Activated T-helper 17 cell treated with anti-CD3 and anti-CD28 coated beads, Interleukin-2, amount 50 U/mL, for 72 hours (primary cell): ENCODE measurements around the gene INPP5K. TPM values are rescaled to one million over a fixed set of nuclear protein-coding genes. Genes with fewer than 3 reads are reported as not detected.

Experiments
- ATAC-seq: fragments of 150-1000 bp; cut with Tn5 transposase; replicated peaks from 2 replicates; pipeline ENCODE4 v1.10.0; 2021; ENCODE audit warnings: mild to moderate bottlenecking, moderate library complexity
- H3K27ac Mint-ChIP-seq: one replicate; pipeline ENCODE4 v1.8.0; 2022; ENCODE audit warnings: mixed read lengths
- H3K27me3 Mint-ChIP-seq: one replicate; pipeline ENCODE4 v1.8.0; 2022; ENCODE audit warnings: mixed read lengths
- H3K36me3 Mint-ChIP-seq: one replicate; pipeline ENCODE4 v1.8.0; 2022; ENCODE audit warnings: low read depth, mild to moderate bottlenecking, mixed read lengths
- H3K4me1 Mint-ChIP-seq: one replicate; pipeline ENCODE4 v1.8.0; 2022; ENCODE audit warnings: mixed read lengths
- H3K4me3 Mint-ChIP-seq: one replicate; pipeline ENCODE4 v1.8.0; 2022; ENCODE audit warnings: mild to moderate bottlenecking, mixed read lengths
- H3K9me3 Mint-ChIP-seq: one replicate; pipeline ENCODE4 v1.8.0; 2022; ENCODE audit warnings: mixed read lengths
- total RNA-seq, 2 donors: library from RNA; stranded (reverse); gene quantifications; one replicate each; pipeline ENCODE4 v1.2.3, GENCODE V29; 2022

INPP5K gene
- total RNA-seq, 2 donors from 2014 or later = 29.9 to 30.4 TPM

DNA sequence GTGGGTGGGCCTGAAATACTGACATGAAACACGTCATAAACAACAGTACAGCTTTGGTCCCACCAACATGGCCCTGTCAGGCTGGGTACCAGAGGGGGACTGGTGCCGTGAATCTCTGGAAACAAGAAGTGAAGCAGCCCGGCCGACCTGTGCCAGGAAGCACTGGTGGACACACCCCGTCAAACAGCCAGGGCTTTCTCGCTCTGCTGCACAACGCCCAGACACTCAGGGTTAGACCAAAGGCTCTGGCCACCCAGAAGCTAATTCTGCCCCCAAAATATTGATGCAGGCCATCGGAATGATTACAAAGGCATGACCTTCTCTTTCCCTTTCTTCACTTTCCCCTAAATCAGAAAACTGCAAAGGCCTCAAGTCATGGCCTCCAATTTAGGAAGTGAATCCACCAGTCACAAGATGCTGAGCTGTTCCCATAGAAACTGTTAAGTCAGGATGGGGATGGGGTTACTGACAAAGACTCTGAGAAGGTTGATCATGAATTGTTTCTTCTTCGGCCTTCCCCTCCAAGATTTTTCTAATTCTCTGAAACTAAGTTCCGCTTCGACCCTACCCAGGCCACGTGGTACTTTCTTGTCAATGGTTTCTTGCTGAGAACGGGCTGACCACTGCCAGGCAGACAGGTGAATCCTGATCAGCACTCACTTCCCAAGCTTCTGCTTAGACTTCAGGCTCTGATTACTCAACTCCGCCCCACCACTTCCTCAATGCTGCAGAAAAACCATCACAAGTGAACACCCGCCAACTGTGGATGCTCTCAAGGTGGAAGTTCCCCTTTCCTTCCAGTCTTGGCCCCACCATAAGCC lies 39.4 kb upstream of the INPP5K start:
- H3K36me3 Mint-ChIP-seq = peaks cover 48% of the 10 kb centered on the region
- peaks cover 13% of the 10 kb centered on the region for H3K4me1 Mint-ChIP-seq
- H3K4me3 Mint-ChIP-seq = no peak overlapping the region
- H3K27me3 Mint-ChIP-seq = no peaks in the 10 kb centered on the region
- H3K27ac Mint-ChIP-seq = peak overlapping the region; percentile 76
- ATAC-seq = no peak
- no peaks in the 10 kb centered on the region for H3K9me3 Mint-ChIP-seq

DNA sequence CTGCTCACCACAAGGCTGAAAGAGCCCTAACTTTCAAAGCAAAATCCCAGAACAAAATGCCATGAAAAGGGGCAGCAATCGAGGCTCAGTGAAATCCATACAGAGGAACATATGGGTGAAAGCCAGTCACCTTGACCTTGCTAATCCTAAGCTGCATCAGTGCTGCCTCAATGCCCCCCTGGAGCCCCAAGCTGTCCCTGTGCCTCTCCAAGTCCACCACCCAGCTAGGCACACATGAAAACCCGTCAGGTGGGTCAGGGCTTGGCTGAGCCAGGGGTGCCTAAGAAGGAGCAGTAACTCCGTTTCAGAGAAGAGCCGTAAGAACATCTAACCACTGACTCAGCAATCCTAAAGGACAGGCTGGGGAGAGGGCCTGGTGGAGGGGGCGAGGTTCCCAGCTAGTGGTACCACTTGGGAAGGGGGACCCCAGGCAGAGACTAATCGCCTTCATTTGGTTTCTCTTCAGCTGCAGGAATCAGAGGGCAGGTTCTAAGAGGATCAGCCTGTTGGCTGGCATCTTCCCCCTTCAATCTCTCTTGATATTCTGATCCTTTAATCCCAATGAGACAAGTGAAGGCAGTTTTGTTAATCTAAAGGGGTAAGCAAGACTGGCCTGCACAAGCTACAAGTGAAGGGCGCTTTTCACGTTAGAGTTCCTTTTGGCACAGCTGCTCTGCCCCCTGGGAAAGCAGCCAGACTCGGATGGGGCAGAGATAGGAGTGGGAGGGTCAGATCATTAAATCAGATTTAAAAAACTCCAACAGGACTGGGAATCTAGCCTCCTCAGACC lies 38.5 kb upstream of the INPP5K start:
- no peak overlapping the region for H3K27ac Mint-ChIP-seq
- no peaks in the 10 kb centered on the region for H3K9me3 Mint-ChIP-seq
- no peaks in the 10 kb centered on the region for H3K27me3 Mint-ChIP-seq
- ATAC-seq = no peak
- peaks cover 15% of the 10 kb centered on the region for H3K4me1 Mint-ChIP-seq
- H3K4me3 Mint-ChIP-seq = no peak overlapping the region
- H3K36me3 Mint-ChIP-seq = peaks cover 57% of the 10 kb centered on the region

DNA sequence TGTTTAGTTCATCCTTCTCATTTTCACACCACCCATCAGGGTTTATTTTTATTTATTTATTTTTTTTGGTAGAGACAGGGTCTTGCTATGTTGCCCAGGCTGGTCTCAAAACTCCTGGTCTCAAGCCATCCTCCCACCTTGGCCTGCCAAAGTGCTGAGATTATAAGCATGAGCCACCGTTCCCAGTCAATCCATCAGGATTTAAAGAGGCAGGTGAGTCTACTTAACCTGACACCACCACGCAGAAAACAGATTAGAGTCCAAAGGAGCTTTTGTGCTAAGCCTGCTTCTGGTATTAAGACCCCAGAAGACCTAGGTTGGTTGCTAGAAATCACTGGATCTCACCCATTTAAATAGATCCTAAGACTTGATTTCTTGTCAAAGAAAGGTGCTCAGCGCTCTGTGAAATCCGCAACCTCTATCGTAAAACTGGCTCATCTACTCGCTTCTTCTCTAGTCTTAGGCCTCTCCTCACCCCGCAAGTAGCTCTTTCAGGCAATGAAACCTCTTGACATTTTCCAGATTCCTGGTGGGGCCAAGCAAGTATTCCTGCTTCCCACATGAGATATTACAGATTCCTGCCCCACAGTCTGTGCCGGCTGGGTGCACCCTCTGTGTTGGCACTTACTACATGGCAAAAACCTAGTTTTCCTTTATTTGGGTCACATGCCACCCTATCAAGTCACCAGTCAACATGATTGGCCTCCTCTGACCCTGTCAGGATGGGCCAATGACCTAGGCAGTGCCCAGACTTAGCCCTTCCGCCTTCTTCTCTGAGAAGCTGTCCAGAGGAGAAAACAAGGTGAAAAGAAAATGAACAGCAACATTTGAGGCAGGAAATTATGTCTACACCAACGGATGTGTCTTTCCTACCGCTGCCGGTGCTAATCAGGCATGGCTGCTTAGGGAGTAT lies 37.2 kb upstream of the INPP5K start:
- Mint-ChIP-seq H3K27ac (no peak overlapping the region), H3K9me3 (no peaks in the 10 kb centered on the region), H3K27me3 (no peaks in the 10 kb centered on the region), H3K4me3 (no peak overlapping the region), H3K36me3 (peaks cover 70% of the 10 kb centered on the region), H3K4me1 (peaks cover 9% of the 10 kb centered on the region)
- ATAC-seq = no peak

DNA sequence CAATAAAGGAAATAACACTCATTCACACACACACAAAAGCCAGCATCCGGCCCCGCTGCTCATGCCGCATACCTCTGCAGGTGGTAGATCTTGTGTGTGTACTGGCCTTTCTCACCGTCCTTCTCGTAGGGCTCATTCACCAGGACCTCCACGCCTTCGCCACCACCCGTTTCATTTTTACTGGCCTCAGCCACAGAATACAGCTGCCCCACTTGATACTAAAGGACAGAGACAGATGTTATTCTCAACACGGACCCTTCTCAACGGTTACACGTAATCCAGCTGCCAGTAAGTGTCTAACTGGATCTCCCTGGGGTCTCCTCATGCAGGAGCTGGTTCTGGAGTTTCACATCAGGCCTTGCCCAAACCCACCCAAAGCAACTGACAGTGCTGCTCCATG lies 36.5 kb upstream of the INPP5K start:
- Mint-ChIP-seq H3K36me3 (peaks cover 77% of the 10 kb centered on the region), H3K27me3 (no peaks in the 10 kb centered on the region), H3K4me3 (no peak overlapping the region), H3K9me3 (no peaks in the 10 kb centered on the region), H3K4me1 (peaks cover 9% of the 10 kb centered on the region), H3K27ac (no peak overlapping the region)
- no peak for ATAC-seq

DNA sequence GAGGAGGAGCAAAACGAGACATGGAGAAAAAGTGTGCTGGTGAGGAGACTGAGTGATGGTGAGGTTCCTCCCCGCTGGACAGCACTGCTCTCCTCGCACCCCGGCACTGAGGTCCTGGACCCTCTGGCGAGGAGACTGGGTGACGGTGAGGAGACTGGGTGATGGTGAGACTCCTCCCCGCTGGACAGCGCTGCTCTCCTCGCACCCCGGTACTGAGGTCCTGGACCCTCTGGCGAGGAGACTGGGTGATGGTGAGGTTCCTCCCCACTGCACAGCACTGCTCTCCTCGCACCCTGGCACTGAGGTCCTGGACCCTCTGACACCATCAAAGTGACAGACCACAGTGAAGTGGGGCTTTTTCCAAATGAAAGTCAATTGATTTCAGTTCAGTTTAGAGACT lies 35.3 kb upstream of the INPP5K start:
- no peak for ATAC-seq
- no peaks in the 10 kb centered on the region for H3K9me3 Mint-ChIP-seq
- H3K4me3 Mint-ChIP-seq = no peak overlapping the region
- peak overlapping the region; percentile 35 for H3K27ac Mint-ChIP-seq
- peaks cover 77% of the 10 kb centered on the region for H3K36me3 Mint-ChIP-seq
- no peaks in the 10 kb centered on the region for H3K27me3 Mint-ChIP-seq
- peaks cover 9% of the 10 kb centered on the region for H3K4me1 Mint-ChIP-seq

DNA sequence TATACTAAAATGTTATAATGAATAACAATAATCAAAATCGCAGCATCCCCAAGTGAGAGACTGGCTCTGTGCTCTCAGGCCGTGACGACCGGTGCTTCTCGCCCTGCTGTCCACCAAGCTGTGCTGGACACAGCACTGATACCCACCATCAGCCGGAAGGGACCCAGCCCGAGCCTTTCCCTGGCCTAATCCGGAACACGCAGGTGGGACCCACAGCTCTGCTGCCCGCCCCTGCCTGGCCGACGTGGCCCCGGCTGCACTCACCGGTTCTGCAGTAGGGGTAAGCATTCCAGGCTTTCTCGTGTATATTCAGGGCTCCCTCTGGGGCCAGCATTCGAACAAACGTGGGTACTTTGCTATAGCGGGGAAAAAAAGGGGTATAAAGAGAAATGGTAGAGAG lies 31.6 kb upstream of the INPP5K start:
- no peak for ATAC-seq
- H3K27ac Mint-ChIP-seq = no peak overlapping the region
- no peaks in the 10 kb centered on the region for H3K27me3 Mint-ChIP-seq
- peaks cover 94% of the 10 kb centered on the region for H3K36me3 Mint-ChIP-seq
- H3K4me1 Mint-ChIP-seq = peaks cover 4% of the 10 kb centered on the region
- no peaks in the 10 kb centered on the region for H3K9me3 Mint-ChIP-seq
- no peak overlapping the region for H3K4me3 Mint-ChIP-seq

DNA sequence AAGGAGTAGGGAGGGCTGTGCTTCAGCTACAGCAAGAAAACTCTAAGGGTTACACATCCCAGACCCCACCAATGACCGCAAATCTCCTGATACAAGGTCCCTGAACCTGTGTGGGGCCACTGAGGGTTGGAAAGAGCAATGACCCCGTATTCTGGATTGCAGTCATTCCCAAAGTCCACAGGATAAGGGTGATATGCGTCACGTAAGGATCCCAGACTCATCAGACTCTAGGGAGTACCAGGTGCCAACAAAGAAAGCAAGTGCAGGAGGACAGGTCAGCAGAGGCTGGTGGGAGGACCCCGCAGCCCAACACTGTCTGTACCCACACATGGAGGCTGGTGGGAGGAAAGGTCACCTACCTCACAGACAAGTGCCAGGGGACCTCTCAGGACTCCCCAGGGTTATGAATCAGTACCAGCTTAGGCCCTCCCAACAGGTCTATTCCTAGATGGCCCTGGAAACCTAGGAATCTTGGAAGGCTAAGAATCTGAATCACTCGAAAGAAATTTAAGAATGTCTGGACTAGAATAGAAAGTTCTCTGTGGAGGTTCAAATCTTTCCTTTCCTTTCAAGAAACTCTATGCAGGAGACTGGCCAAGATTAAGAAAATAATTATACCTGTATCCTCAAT lies 30.0 kb upstream of the INPP5K start:
- H3K27ac Mint-ChIP-seq = no peak overlapping the region
- no peak for ATAC-seq
- no peaks in the 10 kb centered on the region for H3K9me3 Mint-ChIP-seq
- H3K27me3 Mint-ChIP-seq = no peaks in the 10 kb centered on the region
- peaks cover 94% of the 10 kb centered on the region for H3K36me3 Mint-ChIP-seq
- no peak overlapping the region for H3K4me3 Mint-ChIP-seq
- H3K4me1 Mint-ChIP-seq = peaks cover 4% of the 10 kb centered on the region

DNA sequence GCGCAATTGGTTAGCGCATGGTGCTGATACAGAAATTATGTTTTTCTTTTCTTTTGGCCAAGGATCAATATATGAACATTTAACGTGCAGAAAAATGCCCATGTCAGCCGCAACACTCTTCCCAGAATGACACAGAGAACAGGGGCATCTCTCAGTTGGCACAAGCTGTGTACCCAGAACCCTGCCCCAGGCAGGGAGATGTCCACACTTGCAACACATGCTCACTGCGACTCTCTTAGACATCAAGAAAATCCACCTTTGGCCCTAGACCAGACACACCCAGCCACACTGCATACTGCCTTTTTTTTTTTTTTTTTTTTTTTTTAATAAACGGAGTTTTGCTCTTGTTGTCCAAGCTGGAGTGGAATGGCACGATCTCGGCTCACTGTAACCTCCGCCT lies 29.2 kb upstream of the INPP5K start:
- no peak for ATAC-seq
- Mint-ChIP-seq H3K9me3 (no peaks in the 10 kb centered on the region), H3K27ac (no peak overlapping the region), H3K4me1 (peaks cover under 1% of the 10 kb centered on the region), H3K27me3 (no peaks in the 10 kb centered on the region), H3K4me3 (no peak overlapping the region), H3K36me3 (peaks cover 94% of the 10 kb centered on the region)

DNA sequence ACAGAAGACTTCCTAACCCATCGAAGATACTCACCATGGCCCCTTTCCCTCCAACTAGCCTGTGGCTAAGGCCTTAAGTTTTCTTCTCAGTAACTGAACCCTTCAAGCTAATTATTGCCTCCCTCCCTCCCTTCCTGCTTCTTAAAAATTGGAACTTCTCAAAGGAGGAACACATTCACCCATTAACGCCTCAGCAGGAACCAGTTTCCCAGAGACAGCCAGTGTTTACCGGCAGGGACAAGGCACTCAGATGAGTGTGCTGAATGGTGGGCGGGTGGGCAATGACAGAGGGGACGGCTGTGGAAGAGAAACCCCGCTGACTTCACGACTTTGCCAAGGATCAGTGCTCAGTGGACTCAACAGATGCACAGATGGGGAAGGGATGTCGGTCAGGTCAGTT lies 25.9 kb upstream of the INPP5K start:
- H3K36me3 Mint-ChIP-seq = peaks cover 97% of the 10 kb centered on the region
- H3K4me1 Mint-ChIP-seq = no peaks in the 10 kb centered on the region
- no peak for ATAC-seq
- H3K27ac Mint-ChIP-seq = no peak overlapping the region
- no peak overlapping the region for H3K4me3 Mint-ChIP-seq
- H3K9me3 Mint-ChIP-seq = no peaks in the 10 kb centered on the region
- H3K27me3 Mint-ChIP-seq = no peaks in the 10 kb centered on the region

DNA sequence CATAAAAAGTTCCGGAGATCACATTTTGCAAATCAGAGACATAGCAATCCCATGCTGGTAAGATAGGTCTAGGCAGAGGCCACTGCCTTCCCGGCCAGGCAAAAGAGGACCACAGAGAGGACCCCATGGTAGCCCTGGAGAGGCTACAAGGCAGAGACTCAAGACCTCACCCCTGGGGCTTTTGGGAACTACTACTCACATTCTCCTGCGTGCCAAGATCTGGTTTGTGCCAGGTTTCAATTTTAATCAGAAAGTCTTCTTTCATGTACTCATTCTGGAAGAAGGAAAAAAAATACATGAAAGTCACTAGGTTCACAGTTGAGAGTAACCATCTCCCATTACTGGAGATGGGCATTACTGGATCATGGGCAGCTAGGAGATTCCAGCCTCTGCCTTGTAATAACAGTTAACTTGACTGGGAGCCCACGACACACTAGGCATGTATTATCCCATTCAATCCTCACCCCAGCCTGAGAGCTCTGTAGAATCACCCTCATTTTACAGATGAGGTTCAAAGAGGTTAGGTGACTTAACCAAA lies 25.0 kb upstream of the INPP5K start:
- no peak overlapping the region for H3K4me3 Mint-ChIP-seq
- no peaks in the 10 kb centered on the region for H3K27me3 Mint-ChIP-seq
- H3K36me3 Mint-ChIP-seq = peaks cover 97% of the 10 kb centered on the region
- peak; percentile 89 for ATAC-seq
- peak overlapping the region; percentile 80 for H3K27ac Mint-ChIP-seq
- no peaks in the 10 kb centered on the region for H3K9me3 Mint-ChIP-seq
- no peaks in the 10 kb centered on the region for H3K4me1 Mint-ChIP-seq

DNA sequence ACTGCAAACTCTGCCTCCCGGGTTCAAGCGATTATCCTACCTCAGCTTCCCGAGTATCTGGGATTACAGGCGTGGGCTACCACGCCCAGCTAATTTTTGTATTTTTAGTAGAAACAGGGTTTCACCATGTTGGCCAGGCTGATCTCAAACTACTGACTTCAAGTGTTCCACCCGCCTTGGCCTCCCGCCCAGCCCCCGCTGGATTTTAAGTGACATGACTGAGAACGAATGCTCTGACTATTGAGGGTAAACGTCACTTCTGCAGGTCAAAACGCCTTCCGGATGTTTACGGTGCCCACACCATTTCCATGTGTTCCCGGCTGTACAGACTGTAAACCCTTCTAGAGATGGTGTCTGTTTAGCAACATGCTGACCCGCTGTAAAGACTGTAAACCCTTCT lies 23.4 kb upstream of the INPP5K start:
- Mint-ChIP-seq H3K4me3 (no peak overlapping the region), H3K27me3 (no peaks in the 10 kb centered on the region), H3K4me1 (no peaks in the 10 kb centered on the region), H3K9me3 (no peaks in the 10 kb centered on the region), H3K27ac (no peak overlapping the region), H3K36me3 (peaks cover 96% of the 10 kb centered on the region)
- no peak for ATAC-seq

DNA sequence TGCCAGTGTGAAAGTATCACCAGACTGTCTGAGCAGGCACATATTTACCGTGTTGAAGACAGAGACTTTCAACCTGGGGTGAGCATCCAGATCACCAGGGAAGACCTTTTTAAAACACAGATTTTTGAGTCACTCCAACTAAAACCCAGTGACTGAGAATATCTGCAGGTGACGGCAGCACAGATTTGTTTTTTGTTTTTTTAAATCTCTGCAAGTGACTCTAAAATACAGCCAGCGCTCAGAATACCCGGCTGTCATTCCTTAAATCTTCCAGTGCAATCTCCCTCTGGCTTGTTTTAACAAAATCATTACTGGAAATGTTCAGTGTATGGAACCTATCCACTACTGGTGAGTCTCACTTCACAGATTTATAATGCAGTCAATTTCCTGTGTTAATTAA lies 19.3 kb upstream of the INPP5K start:
- Mint-ChIP-seq H3K36me3 (peaks cover 98% of the 10 kb centered on the region), H3K4me3 (no peak overlapping the region), H3K27ac (peak overlapping the region; percentile 47), H3K4me1 (no peaks in the 10 kb centered on the region), H3K9me3 (no peaks in the 10 kb centered on the region), H3K27me3 (no peaks in the 10 kb centered on the region)
- no peak for ATAC-seq

DNA sequence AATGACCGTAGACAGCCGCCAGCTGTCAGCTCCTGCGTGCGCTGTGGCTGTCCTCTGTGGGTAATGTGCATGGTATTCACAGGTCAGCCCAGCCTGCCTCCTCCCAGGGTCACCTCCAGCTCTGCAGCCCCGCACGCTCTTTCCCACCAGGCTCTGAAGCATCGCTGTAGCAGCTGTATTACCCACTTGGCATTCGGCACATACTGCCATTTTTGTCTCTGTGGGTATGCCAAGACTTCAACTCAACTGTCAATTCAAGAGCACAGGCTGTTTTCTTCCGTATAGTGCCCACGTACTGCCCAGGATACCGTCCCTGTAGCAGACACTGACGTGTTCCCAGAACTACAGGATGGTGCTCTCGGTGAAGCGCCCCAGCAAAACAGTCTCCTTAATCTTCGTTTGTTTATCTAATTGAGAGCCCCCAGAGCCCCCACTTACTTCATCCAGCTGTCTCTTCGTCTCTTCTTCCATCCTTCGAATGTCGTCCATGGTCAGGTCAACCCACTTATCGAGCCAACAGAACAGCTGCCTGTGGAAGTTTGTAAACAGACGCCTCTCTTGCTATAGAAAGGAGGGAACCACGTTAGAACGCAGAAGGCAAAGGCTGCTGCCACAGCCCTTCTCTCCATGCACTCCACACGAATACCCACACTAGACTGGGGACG lies 17.4 kb upstream of the INPP5K start:
- Mint-ChIP-seq H3K36me3 (peaks cover 87% of the 10 kb centered on the region), H3K27me3 (no peaks in the 10 kb centered on the region), H3K4me3 (no peak overlapping the region), H3K4me1 (no peaks in the 10 kb centered on the region), H3K27ac (peak overlapping the region; percentile 23), H3K9me3 (no peaks in the 10 kb centered on the region)
- ATAC-seq = no peak
